Stimulated activated CD4-positive, alpha-beta T cell treated with anti-CD3 and anti-CD28 coated beads, Interleukin-15, amount 100 ng/mL, for 24 hours (primary cell): ENCODE data around the gene ATP9A.
"Not testable (repeated sequence)": the region's sequence is repeated elsewhere in the genome, so short reads cannot be mapped to it uniquely, and the experiment has no call there.

Experiments used
- DNase-seq: peaks from one replicate; pipeline ENCODE4 v3.0.0-alpha.2; 2020

ATP9A gene

GRCh38 chr20:51796340-51796739 is 28.1 kb upstream of the ATP9A start:
- no peak for DNase-seq

GRCh38 chr20:51792960-51793359 is 24.8 kb upstream of the ATP9A start:
- DNase-seq: no peak

GRCh38 chr20:51791626-51792025 is 23.4 kb upstream of the ATP9A start:
- DNase-seq: no peak

- DNase-seq: no peak
These were observed 22.1 kb upstream of the ATP9A start for GRCh38 chr20:51790256-51790655.

- no peak for DNase-seq
These were observed 21.2 kb upstream of the ATP9A start for GRCh38 chr20:51789434-51789833.

- no peak for DNase-seq
These were observed 20.6 kb upstream of the ATP9A start for GRCh38 chr20:51788822-51789221.

- no peak for DNase-seq
These were observed 16.1 kb upstream of the ATP9A start for GRCh38 chr20:51784299-51784698.

GRCh38 chr20:51778229-51778759 is 10.1 kb upstream of the ATP9A start:
- not testable (repeated sequence) for DNase-seq

GRCh38 chr20:51775241-51775640 is 7.1 kb upstream of the ATP9A start:
- DNase-seq: no peak

GRCh38 chr20:51772236-51772635 is 4.0 kb upstream of the ATP9A start:
- no peak for DNase-seq

GRCh38 chr20:51769976-51770615 is 1.9 kb upstream of the ATP9A start:
- no peak for DNase-seq

GRCh38 chr20:51768759-51769517 is 748 bp upstream of the ATP9A start:
- peak; percentile 10 for DNase-seq

GRCh38 chr20:51766994-51767866 is 960 bp downstream of the ATP9A start:
- DNase-seq: peak; percentile 74

GRCh38 chr20:51765381-51765780 is 2.8 kb downstream of the ATP9A start:
- DNase-seq: not testable (repeated sequence)

GRCh38 chr20:51763965-51764602 is 4.1 kb downstream of the ATP9A start:
- no peak for DNase-seq

- no peak for DNase-seq
These were observed 7.2 kb downstream of the ATP9A start for GRCh38 chr20:51760905-51761546.

GRCh38 chr20:51759769-51760510 is 8.2 kb downstream of the ATP9A start:
- no peak for DNase-seq

GRCh38 chr20:51758978-51759544 is 9.1 kb downstream of the ATP9A start:
- no peak for DNase-seq

GRCh38 chr20:51757226-51757625 is 11.0 kb downstream of the ATP9A start:
- DNase-seq: no peak

- DNase-seq: no peak
These were observed 11.5 kb downstream of the ATP9A start for GRCh38 chr20:51756653-51757052.

- not testable (repeated sequence) for DNase-seq
These were observed 15.0 kb downstream of the ATP9A start for GRCh38 chr20:51753220-51753619.
